ENCODE data around the gene RPS18.

GRCh38 chr6:33264015-33264414 lies 7.9 kb upstream of the RPS18 start:
- TF ChIP-seq CTCF (IDR thresholded peaks at IDR 0.05; ENCODE audit: insufficient read depth, low read length, poor library complexity, severe bottlenecking) (no peak), EZH2phosphoT487 (conservative IDR thresholded peaks at IDR 0.05; ENCODE audit: low read length) (no peak)

Measured in SU-DHL-6 (cell line).